LNCaP clone FGC (cell line): ENCODE measurements around the gene TNFAIP8L3.

Experiments
- DNase-seq: peaks from one replicate; pipeline ENCODE4 v3.0.0-alpha.2; 2011; ENCODE audit warnings: low read depth
- H3K4me3 ChIP-seq: 2 replicates; pipeline ENCODE4 v1.5.1; 2011; ENCODE audit warnings: mild to moderate bottlenecking, low read depth, low read length, control low read depth
- CTCF ChIP-seq: IDR thresholded peaks from 2 replicates; pipeline ENCODE4 v1.5.1; 2012; ENCODE audit warnings: mild to moderate bottlenecking; ENCODE audit not compliant: control insufficient read depth, insufficient read depth; ENCODE audit errors: extremely low read depth

Gene TNFAIP8L3

GRCh38 chr15:51065261-51065660 is 29.4 kb downstream of the TNFAIP8L3 start:
- H3K4me3 ChIP-seq, result no peak overlapping the region
- no peak for TF ChIP-seq CTCF
- no peak for DNase-seq

GRCh38 chr15:51062736-51063135 is 32.0 kb downstream of the TNFAIP8L3 start:
- no peak for TF ChIP-seq CTCF
- no peak for DNase-seq
- H3K4me3 ChIP-seq, result no peak overlapping the region

GRCh38 chr15:51060030-51060673 is 34.6 kb downstream of the TNFAIP8L3 start:
- no peak for TF ChIP-seq CTCF
- no peak for DNase-seq
- H3K4me3 ChIP-seq, result no peak overlapping the region

- no peak for TF ChIP-seq CTCF
- H3K4me3 ChIP-seq, result no peak overlapping the region
- DNase-seq, result no peak
Observed at GRCh38 chr15:51054535-51054934, 40.2 kb downstream of the TNFAIP8L3 start.

GRCh38 chr15:51053571-51053970 is 41.1 kb downstream of the TNFAIP8L3 start:
- no peak overlapping the region for H3K4me3 ChIP-seq
- TF ChIP-seq CTCF, result no peak
- no peak for DNase-seq

GRCh38 chr15:51051776-51052175 is 42.9 kb downstream of the TNFAIP8L3 start:
- no peak for TF ChIP-seq CTCF
- DNase-seq, result peak; percentile 65
- no peak overlapping the region for H3K4me3 ChIP-seq

GRCh38 chr15:51049081-51049480 is 45.6 kb downstream of the TNFAIP8L3 start:
- no peak overlapping the region for H3K4me3 ChIP-seq
- TF ChIP-seq CTCF, result no peak
- no peak for DNase-seq
